Head of caudate nucleus (tissue), 42 donors: Measurements from ENCODE around the gene ZNF423.

Source experiments
- DNase-seq, 42 donors: peaks; one replicate each; pipeline versions ENCODE4 v3.0.0 to v3.0.0-alpha.2; 2020 to 2021; ENCODE audit warnings: mixed read lengths in 7 of 42
- intact Hi-C: fragments of 100-400 bp; cut with DNase I; formaldehyde crosslinking; loops from one replicate; pipeline ENCODE4 v1.15.0; 2022

The ZNF423 gene

GRCh38 chr16:49745311-49745747 lies 110.6 kb downstream of the ZNF423 start:
- DNase-seq: no peak
- intact Hi-C loops: no loop called here

- no peak for DNase-seq
- intact Hi-C loops: no loop called here
Observed at GRCh38 chr16:49744244-49745220, 111.4 kb downstream of the ZNF423 start.

DNA sequence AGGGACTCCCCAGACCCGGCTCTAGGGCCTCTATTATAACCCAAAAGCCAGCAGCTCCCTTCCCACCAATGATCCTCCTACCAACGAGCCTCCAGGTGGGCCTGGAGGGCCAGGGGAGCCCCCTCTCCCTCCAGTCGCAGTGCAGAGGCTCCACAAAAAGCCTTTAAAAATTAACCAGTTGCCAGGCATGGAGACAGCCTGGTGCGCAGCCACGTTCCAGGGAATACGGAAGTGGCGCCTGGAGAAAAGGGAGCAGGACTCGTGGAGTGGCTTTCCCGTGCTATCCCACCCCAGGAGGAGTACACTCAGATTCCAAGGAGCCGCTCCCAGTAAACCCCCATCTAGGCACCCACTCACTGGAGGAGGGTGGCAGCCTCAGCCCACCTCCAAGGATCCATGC lies 112.3 kb downstream of the ZNF423 start:
- intact Hi-C loops: no loop called here
- DNase-seq: no peak

GRCh38 chr16:49743203-49743464 lies 112.8 kb downstream of the ZNF423 start:
- no peak for DNase-seq
- intact Hi-C loops: no loop called here

GRCh38 chr16:49742428-49743202 lies 113.3 kb downstream of the ZNF423 start:
- no peak for DNase-seq
- intact Hi-C loops: no loop called here

DNA sequence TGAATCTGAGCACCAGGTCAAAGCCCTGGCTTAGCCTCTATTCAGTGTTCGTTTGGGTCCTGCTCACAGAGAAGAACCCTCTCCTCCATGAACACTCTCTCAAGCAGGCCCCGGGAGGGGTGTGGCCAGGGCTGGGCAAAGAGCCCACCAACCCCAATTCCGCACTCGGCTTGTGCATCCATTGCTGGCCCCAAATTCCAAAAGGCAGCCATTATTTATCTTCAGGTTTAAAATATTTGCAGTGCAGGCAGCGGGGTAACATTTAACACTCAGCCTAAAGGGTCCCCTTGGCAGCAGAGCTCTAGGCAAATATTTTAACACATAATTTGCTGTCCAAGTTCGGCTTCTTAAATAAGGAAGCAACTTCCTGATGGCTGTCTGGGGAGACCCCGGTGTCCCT lies 115.7 kb downstream of the ZNF423 start:
- no peak for DNase-seq
- intact Hi-C loops: no loop called here

- intact Hi-C loops: no loop called here
Observed at GRCh38 chr16:49739381-49739780, 116.5 kb downstream of the ZNF423 start.

GRCh38 chr16:49738832-49739231 lies 117.1 kb downstream of the ZNF423 start:
- intact Hi-C loops: no loop called here
- DNase-seq: no peak

More at GRCh38 chr16:49739381-49739780, 116.5 kb downstream of the ZNF423 start:
- DNase-seq: no peak

DNA sequence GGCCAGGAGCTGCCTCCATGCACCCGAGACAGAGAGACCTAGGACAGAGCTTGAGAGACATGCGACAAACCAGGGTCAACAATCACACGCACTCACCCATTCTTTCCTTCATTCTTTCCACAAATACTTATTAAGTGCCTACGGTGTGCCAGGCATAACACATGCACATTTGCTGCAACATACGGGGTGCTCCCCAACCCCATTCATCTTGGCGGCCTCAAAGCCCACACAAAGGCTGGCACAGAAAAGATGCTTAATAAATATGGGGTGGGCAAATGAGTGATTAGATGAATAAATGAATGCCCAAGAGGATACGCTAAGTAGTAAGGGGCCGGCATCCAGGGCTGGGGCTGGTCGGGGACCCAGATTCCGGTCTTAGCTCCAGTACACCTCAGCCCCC lies 117.9 kb downstream of the ZNF423 start:
- no peak for DNase-seq
- intact Hi-C loops: no loop called here

GRCh38 chr16:49737541-49737940 lies 118.4 kb downstream of the ZNF423 start:
- intact Hi-C loops: no loop called here
- no peak for DNase-seq

DNA sequence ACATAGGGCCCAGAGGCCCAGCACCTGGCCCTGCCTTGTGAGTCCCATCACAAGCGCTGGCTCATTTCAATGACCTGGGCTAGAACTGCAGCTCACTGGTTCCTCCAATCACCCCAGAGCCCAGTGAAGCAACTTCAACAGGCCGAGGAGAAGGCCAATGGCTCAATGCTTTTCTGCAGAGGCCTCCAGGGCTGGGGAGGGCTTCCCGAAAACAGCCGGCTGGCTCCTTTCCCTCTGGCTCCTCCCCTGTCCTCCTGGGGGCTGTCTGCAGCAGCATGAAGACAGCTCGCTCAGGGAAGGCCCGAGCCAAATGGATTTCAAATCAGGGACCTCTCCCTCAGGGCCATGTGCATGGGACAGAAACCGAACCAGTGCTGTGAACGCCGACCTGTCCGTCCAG lies 121.6 kb downstream of the ZNF423 start:
- DNase-seq: no peak
- intact Hi-C loops: no loop called here

DNA sequence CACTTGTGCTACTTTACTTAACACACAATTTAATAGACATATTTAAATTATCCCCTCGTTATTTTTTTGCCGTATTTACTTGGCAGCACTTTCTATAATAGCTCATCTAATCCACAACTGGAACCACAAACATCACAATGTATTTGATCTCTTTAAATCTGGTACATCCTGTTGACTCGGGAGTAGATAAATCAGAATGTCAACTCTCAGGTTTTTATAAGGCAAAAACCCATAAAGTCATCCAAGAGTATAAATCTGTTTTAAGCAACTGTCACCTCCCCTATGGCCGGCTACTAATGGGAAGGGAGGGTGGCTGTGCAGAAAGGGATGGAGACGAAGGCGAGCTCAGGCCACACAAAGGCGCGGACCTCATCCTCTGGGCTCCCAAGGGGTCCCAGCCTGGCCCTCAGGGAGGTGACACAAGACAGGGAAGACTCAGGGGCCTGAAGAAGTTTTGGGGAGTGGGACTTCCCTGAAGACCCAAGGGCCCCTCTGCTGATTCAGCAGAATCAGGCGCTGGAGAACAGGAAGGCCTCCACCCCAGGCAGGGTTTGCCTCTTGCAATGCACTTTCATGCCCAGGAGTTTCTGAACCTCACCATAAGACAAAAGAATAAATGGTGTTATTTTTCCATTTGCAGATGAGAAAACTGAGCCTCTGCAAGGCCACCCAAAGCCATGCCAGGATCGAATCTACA lies 122.5 kb downstream of the ZNF423 start:
- intact Hi-C loops: no loop called here

DNA sequence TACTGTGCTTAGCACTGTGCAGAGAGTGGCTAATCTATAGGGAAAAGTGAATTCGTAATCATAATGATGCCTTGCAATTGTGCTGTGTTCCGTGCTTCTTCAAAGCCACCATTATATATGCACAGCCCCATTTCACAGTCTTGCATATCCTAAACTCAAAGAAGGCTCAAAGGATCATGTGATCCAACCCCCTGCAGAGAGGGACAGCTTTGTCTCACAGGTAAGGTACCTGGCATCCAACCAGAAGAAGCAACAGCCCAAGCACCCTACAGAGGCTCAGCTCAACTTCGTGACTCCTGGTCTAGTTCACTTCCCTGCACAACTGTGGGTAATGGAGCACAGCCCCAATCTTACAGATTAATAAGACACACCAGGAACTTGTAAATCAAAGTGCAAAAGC lies 124.0 kb downstream of the ZNF423 start:
- intact Hi-C loops: no loop called here
- DNase-seq: no peak

More for the DNA sequence above, 122.5 kb downstream of the ZNF423 start:
- DNase-seq: no peak

DNA sequence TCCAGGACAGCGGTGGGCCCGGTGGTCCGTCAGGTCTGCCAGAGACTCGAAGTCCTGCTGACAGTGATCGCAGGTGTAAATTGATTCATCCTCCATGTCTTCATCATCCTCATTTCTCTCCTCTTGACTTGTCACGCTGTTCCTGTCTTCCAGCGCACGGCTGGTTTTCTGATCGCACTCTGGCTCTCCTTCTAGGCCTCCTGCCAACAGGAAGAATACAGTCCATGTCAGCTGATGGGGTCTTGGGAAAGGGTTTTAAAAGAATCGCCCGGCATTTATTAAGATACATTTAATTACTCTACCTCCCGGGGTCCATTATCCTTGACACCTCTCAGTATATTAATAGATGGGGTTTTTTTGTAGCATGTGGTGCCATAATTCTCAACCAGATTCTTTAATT lies 125.1 kb downstream of the ZNF423 start:
- DNase-seq: no peak
- intact Hi-C loops: no loop called here

- no peak for DNase-seq
- intact Hi-C loops: no loop called here
Observed at GRCh38 chr16:49727611-49728010, 128.3 kb downstream of the ZNF423 start.

- intact Hi-C loops: no loop called here
- no peak for DNase-seq
Observed at GRCh38 chr16:49726155-49726554, 129.8 kb downstream of the ZNF423 start.

DNA sequence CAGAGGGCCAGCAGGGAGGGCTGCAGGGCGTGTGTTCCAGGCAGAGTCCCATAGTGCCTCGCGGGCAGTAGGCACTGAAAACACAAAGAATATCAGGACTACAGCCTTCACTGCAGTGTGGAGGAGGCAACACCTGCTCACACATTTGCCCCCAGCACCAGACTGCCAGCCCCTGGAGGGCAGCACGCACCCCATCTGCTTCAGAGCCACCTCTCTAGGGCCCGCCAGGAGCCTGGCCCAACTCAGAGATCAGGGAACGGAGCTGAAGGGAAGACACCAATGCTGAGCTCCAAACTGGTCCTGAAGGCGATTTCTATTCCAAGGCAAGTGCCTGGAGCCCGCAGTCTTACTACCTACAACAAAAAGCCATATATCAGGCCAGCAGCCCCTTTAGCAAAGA lies 130.3 kb downstream of the ZNF423 start:
- no peak for DNase-seq
- intact Hi-C loops: no loop called here

GRCh38 chr16:49724774-49725173 lies 131.1 kb downstream of the ZNF423 start:
- DNase-seq: no peak
- intact Hi-C loops: no loop called here

DNA sequence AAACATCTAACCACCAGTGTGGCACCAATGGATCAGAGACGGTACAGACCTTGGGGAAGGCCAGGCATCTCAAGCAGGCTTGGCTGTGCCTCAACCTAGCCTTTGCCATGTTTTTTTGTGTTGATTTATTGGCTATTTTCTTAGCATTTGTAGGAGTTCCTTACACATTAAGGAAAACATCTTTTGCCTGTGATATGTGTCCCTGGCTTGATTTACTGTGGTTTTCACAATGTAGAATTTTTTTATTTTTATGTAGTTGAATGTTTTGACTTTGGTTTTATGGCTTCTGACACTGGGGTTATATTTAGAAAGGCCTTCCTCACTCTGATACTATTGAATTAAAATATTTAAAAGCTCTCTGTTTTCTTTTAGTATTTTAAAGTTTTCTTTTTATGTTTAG lies 132.6 kb downstream of the ZNF423 start:
- intact Hi-C loops: no loop called here
- no peak for DNase-seq

DNA sequence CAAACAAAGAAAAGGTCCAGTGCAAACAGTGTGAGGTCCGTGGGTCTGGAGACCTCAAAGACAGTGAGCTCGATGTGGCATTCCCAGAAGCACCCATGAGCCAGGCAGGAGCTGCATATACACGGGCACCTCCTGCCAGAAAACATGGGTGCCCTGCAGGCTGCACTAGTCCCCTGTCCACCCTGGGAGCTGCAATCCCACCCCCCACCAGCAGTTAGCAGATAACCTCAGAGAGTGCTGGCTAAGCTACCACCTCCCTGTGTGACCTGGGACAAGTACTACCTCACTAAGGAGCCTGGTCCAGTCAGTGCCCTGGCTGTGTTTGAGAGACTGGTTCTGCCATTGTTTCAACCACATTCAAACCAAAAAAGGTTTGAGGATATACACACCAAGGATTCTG lies 135.7 kb downstream of the ZNF423 start:
- DNase-seq: no peak
- intact Hi-C loops: no loop called here
